Lung (tissue), 12 donors: ENCODE measurements around the gene PARG. TPM values are rescaled to one million over a fixed set of nuclear protein-coding genes. Genes with fewer than 3 reads are reported as not detected.
"Not testable (repeated sequence)": the region's sequence is repeated elsewhere in the genome, so short reads cannot be mapped to it uniquely, and the experiment has no call there.

Source experiments
- ATAC-seq: fragments of 200-7000 bp; cut with Tn5 transposase; one replicate; pipeline ENCODE4 v1.9.1; 2020; ENCODE audit warnings: moderate number of reproducible peaks; ENCODE audit not compliant: insufficient read depth, low FRiP score
- DNase-seq, 3 donors: peaks; one replicate each; pipeline ENCODE4 v3.0.0-alpha.2; 2013 to 2017
- H3K27ac ChIP-seq, 2 donors: one replicate each; pipeline ENCODE4 v1.5.1; 2013; ENCODE audit warnings: mild to moderate bottlenecking in 2 of 2, moderate library complexity in 2 of 2, control low read depth in 1 of 2, inconsistent platforms in 1 of 2, low read depth in 1 of 2, low read length in 1 of 2
- H3K27me3 ChIP-seq, 3 donors: one replicate each; pipeline ENCODE4 v1.5.1; 2013; ENCODE audit warnings: low read length in 2 of 3; ENCODE audit not compliant: control insufficient read depth in 3 of 3, insufficient read depth in 3 of 3
- H3K36me3 ChIP-seq, 4 donors: one replicate each; pipeline ENCODE4 v1.5.1; 2013; ENCODE audit warnings: low read length in 4 of 4, mild to moderate bottlenecking in 1 of 4, moderate library complexity in 1 of 4; ENCODE audit not compliant: control insufficient read depth in 4 of 4, insufficient read depth in 4 of 4
- H3K4me1 ChIP-seq, 5 donors: one replicate each; pipeline ENCODE4 v1.5.1; 2013; ENCODE audit warnings: low read length in 5 of 5, mild to moderate bottlenecking in 2 of 5, moderate library complexity in 1 of 5; ENCODE audit not compliant: control insufficient read depth in 5 of 5, insufficient read depth in 5 of 5
- H3K4me3 ChIP-seq: one replicate; pipeline ENCODE4 v1.5.1; 2013; ENCODE audit warnings: mild to moderate bottlenecking, control low read depth, moderate library complexity
- H3K9ac ChIP-seq, 2 donors: one replicate each; pipeline ENCODE4 v1.5.1; 2013; ENCODE audit warnings: low read length in 2 of 2, control low read depth in 1 of 2; ENCODE audit not compliant: insufficient read depth in 1 of 2
- H3K9me3 ChIP-seq, 4 donors: one replicate each; pipeline ENCODE4 v1.5.1; 2013; ENCODE audit warnings: low read length in 3 of 4, mild to moderate bottlenecking in 1 of 4, moderate library complexity in 1 of 4; ENCODE audit not compliant: control insufficient read depth in 4 of 4, insufficient read depth in 3 of 4
- CTCF ChIP-seq: IDR thresholded peaks from 2 replicates; pipeline ENCODE4 v1.5.1; 2012; ENCODE audit warnings: mild to moderate bottlenecking; ENCODE audit errors: control extremely low read depth, extremely low read depth
- WGBS, 2 donors: extraction: QIAGEN DNeasy Blood & Tissue Kit; methylation state at CpG; one replicate each; pipeline ENCODE4 v1.1.7; 2013; 5-methylcytosine and 5-hydroxymethylcytosine counted together
- polyA plus RNA-seq, 2 donors: library from polyadenylated mRNA; stranded (reverse); fragments of 200-250 nt; gene quantifications; one replicate each; pipeline ENCODE4 v1.2.1, GENCODE V29; 2013
- total RNA-seq, 2 donors: library from RNA; depleted of rRNA in 1 of 2; stranded (reverse); fragments of >200 nt in 1 of 2; gene quantifications; one replicate each; pipeline ENCODE4 v1.2.1, GENCODE V29; 2014 to 2021
- donor health status: control.
- donor health status: control.
- donor health status: Bipolar disorder and iron deficiency.
- donor health status: healthy.
- donor health status: DM: yes; HTN: yes; CAD: no.

Gene PARG
- total and polyA plus RNA-seq, 4 donors, result 4.9 to 55.7 (median 17.2) TPM

DNA sequence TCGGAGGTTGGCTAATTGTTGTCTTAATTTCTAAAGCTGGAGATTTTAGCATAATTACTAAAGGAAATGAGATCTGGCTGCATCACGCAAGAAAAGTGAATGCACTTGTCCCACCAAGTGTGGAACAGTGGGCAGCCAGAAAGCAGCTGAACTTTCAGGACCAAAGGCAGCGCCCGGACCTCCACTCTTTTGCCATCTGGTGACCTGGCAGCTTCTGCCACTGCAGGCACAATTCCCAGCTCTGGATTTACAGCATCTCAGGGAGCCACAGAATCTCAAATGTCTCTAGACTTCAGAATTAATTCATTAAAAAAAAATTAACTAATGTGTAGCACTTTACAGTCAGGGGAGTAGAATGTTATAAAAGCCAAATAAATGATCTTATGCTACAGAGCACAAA is 165.0 kb downstream of the PARG start:
- peaks cover 0 to 20% (median 0%) of the 10 kb centered on the region in 3 donors for H3K27me3 ChIP-seq
- DNase-seq, result no peak
- 79 to 85% methylated on average over 4 of the region's 4 CpGs for WGBS, 2 donors
- H3K4me1 ChIP-seq, result no peaks in the 10 kb centered on the region
- H3K27ac ChIP-seq, result no peak overlapping the region
- no peaks in the 10 kb centered on the region for H3K9me3 ChIP-seq
- H3K36me3 ChIP-seq, result no peaks in the 10 kb centered on the region
- TF ChIP-seq CTCF, result no peak
- no peak overlapping the region for H3K4me3 ChIP-seq
- no peak for ATAC-seq
- H3K9ac ChIP-seq, result no peak overlapping the region

DNA sequence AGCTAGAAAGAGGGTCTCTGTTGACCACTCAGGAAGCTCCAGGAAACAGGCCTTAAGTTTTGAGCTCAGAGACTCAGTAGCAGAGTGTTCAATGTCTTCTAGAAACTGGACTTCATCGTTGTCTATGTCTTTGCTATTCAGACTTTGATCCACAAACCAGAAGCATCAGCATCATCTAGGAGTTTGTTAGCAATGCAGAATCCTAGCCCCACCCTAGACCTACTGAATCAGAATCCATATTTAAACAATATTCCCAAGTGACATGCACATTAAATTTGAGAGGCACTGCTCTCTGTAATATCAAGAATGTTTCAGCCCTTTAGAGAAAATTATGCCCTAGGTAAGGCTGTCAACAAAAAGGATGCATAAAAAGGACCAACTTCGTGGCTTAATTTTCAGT is 166.8 kb downstream of the PARG start:
- 73 to 89% methylated on average over 2 of the region's 2 CpGs for WGBS, 2 donors

GRCh38 chr10:49772944-49773343 is 168.9 kb downstream of the PARG start:
- H3K4me3 ChIP-seq, ATAC-seq, H3K9ac ChIP-seq, H3K4me1 ChIP-seq, DNase-seq, H3K36me3 ChIP-seq, H3K27ac ChIP-seq: not testable (repeated sequence)
- WGBS, 2 donors, result 38 to 55% methylated on average over 5 of the region's 5 CpGs
- Histone ChIP-seq H3K9me3 (peaks cover 0 to 12% (median 0%) of the 10 kb centered on the region in 4 donors), H3K27me3 (peaks cover 8 to 50% (median 10%) of the 10 kb centered on the region in 3 donors)

More for the DNA sequence above, 166.8 kb downstream of the PARG start:
- Histone ChIP-seq H3K9me3 (peaks cover 0 to 2% (median 0%) of the 10 kb centered on the region in 4 donors), H3K27me3 (peaks cover under 1 to 34% (median 5%) of the 10 kb centered on the region in 3 donors), H3K4me1 (no peaks in the 10 kb centered on the region), H3K9ac (no peak overlapping the region), H3K36me3 (no peaks in the 10 kb centered on the region), H3K27ac (no peak overlapping the region), H3K4me3 (no peak overlapping the region)
- ATAC-seq, result no peak
- TF ChIP-seq CTCF, result no peak
- DNase-seq, result no peak

- H3K4me1 ChIP-seq, H3K36me3 ChIP-seq, ATAC-seq, H3K4me3 ChIP-seq, H3K9ac ChIP-seq, DNase-seq, H3K27ac ChIP-seq: not testable (repeated sequence)
- peaks cover 0 to 17% (median 2%) of the 10 kb centered on the region in 4 donors for H3K9me3 ChIP-seq
- peaks cover 12 to 64% (median 21%) of the 10 kb centered on the region in 3 donors for H3K27me3 ChIP-seq
- 43 to 44% methylated on average over 11 of the region's 11 CpGs for WGBS, 2 donors
These were observed 170.8 kb downstream of the PARG start for GRCh38 chr10:49771046-49771445.
